ENCODE measurements around the gene TMTC4. TPM values are rescaled to one million over a fixed set of nuclear protein-coding genes. Genes with fewer than 3 reads are reported as not detected.
"Not testable (repeated sequence)": the region's sequence is repeated elsewhere in the genome, so short reads cannot be mapped to it uniquely, and the experiment has no call there.

TMTC4 gene
- total RNA-seq, 1 donor from 2014 or later = 44.8 TPM

GRCh38 chr13:100633461-100633860 is 41.1 kb downstream of the TMTC4 start:
- DNase-seq (ENCODE audit: low read depth, low spot score) = no peak

GRCh38 chr13:100630555-100630954 is 44.0 kb downstream of the TMTC4 start:
- DNase-seq (ENCODE audit: low read depth, low spot score) = no peak

GRCh38 chr13:100627120-100627519 is 47.5 kb downstream of the TMTC4 start:
- no peak for DNase-seq (ENCODE audit: low read depth, low spot score)

- no peak for DNase-seq (ENCODE audit: low read depth, low spot score)
Observed at GRCh38 chr13:100625447-100625846, 49.1 kb downstream of the TMTC4 start.

GRCh38 chr13:100620792-100621191 is 53.8 kb downstream of the TMTC4 start:
- DNase-seq (ENCODE audit: low read depth, low spot score) = no peak

- DNase-seq (ENCODE audit: low read depth, low spot score) = no peak
Observed at GRCh38 chr13:100619940-100620339, 54.7 kb downstream of the TMTC4 start.

GRCh38 chr13:100618897-100619296 is 55.7 kb downstream of the TMTC4 start:
- not testable (repeated sequence) for DNase-seq (ENCODE audit: low read depth, low spot score)

- DNase-seq (ENCODE audit: low read depth, low spot score) = no peak
Observed at GRCh38 chr13:100613031-100613430, 61.6 kb downstream of the TMTC4 start.

- no peak for DNase-seq (ENCODE audit: low read depth, low spot score)
Observed at GRCh38 chr13:100611678-100612492, 62.7 kb downstream of the TMTC4 start.

- no peak for DNase-seq (ENCODE audit: low read depth, low spot score)
Observed at GRCh38 chr13:100610391-100611347, 63.9 kb downstream of the TMTC4 start.

- no peak for DNase-seq (ENCODE audit: low read depth, low spot score)
Observed at GRCh38 chr13:100608906-100609305, 65.7 kb downstream of the TMTC4 start.

GRCh38 chr13:100608489-100608888 is 66.1 kb downstream of the TMTC4 start:
- DNase-seq (ENCODE audit: low read depth, low spot score) = no peak

GRCh38 chr13:100604918-100605710 is 69.5 kb downstream of the TMTC4 start:
- DNase-seq (ENCODE audit: low read depth, low spot score) = no peak

- no peak for DNase-seq (ENCODE audit: low read depth, low spot score)
Observed at GRCh38 chr13:100602493-100603111, 72.0 kb downstream of the TMTC4 start.

GRCh38 chr13:100601716-100602115 is 72.9 kb downstream of the TMTC4 start:
- DNase-seq (ENCODE audit: low read depth, low spot score) = no peak

GRCh38 chr13:100600915-100601314 is 73.7 kb downstream of the TMTC4 start:
- DNase-seq (ENCODE audit: low read depth, low spot score) = no peak

- DNase-seq (ENCODE audit: low read depth, low spot score) = no peak
Observed at GRCh38 chr13:100600461-100600860, 74.1 kb downstream of the TMTC4 start.

- DNase-seq (ENCODE audit: low read depth, low spot score) = no peak
Observed at GRCh38 chr13:100597253-100597652, 77.3 kb downstream of the TMTC4 start.

GRCh38 chr13:100596516-100596915 is 78.1 kb downstream of the TMTC4 start:
- DNase-seq (ENCODE audit: low read depth, low spot score) = no peak

- no peak for DNase-seq (ENCODE audit: low read depth, low spot score)
Observed at GRCh38 chr13:100594731-100595130, 79.9 kb downstream of the TMTC4 start.

GRCh38 chr13:100594255-100594654 is 80.3 kb downstream of the TMTC4 start:
- DNase-seq (ENCODE audit: low read depth, low spot score) = no peak

All from pulmonary artery endothelial cell (primary cell).